ENCODE results near the gene ZNF346. TPM values are rescaled to one million over a fixed set of nuclear protein-coding genes. Genes with fewer than 3 reads are reported as not detected.
"Not testable (repeated sequence)": the region's sequence is repeated elsewhere in the genome, so short reads cannot be mapped to it uniquely, and the experiment has no call there.

ZNF346 gene
- total RNA-seq, 1 donor from 2014 or later, result 8.5 TPM

- no peaks in the 10 kb centered on the region for H3K9me3 ChIP-seq (replicated peaks)
- DNase-seq, result no peak
- peaks cover 32% of the 10 kb centered on the region for H3K4me1 ChIP-seq
- H3K27me3 ChIP-seq (ENCODE audit: low read depth), result no peaks in the 10 kb centered on the region
- no peak overlapping the region for H3K27ac ChIP-seq (replicated peaks)
- peaks cover 9% of the 10 kb centered on the region for H3K36me3 ChIP-seq
- TF ChIP-seq, protein P1, sequence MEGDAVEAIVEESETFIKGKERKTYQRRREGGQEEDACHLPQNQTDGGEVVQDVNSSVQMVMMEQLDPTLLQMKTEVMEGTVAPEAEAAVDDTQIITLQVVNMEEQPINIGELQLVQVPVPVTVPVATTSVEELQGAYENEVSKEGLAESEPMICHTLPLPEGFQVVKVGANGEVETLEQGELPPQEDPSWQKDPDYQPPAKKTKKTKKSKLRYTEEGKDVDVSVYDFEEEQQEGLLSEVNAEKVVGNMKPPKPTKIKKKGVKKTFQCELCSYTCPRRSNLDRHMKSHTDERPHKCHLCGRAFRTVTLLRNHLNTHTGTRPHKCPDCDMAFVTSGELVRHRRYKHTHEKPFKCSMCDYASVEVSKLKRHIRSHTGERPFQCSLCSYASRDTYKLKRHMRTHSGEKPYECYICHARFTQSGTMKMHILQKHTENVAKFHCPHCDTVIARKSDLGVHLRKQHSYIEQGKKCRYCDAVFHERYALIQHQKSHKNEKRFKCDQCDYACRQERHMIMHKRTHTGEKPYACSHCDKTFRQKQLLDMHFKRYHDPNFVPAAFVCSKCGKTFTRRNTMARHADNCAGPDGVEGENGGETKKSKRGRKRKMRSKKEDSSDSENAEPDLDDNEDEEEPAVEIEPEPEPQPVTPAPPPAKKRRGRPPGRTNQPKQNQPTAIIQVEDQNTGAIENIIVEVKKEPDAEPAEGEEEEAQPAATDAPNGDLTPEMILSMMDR (IDR thresholded peaks at IDR 0.05; ENCODE audit: borderline replicate concordance), result no peak
- H3K4me3 ChIP-seq, result no peak overlapping the region
- intact Hi-C loops (cut with micrococcal nuclease), result no loop called here
Measured at GRCh38 chr5:176986280-176986679, 36.2 kb upstream of the ZNF346 start.

DNA sequence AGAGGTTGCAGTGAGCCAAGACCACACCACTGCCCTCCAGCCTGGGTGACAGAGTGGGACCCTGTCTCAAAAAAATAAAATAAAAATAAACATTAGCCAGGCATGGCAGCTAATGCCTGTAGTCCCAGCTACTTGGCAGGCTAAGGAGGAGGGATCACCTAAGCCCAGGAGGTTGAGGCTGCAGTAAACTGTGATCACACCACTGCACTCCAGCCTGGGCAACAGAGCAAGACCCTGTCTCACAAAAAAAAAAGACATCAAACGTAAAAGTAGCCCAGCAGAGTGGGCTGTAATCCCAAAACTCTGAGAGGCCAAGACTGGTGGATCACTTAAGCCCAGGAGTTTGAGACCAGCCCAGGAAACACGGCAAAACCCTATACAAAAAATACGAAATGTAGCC is 34.9 kb upstream of the ZNF346 start:
- intact Hi-C loops (cut with micrococcal nuclease), result no loop called here
- H3K4me1 ChIP-seq, result peaks cover 36% of the 10 kb centered on the region
- DNase-seq, result no peak

DNA sequence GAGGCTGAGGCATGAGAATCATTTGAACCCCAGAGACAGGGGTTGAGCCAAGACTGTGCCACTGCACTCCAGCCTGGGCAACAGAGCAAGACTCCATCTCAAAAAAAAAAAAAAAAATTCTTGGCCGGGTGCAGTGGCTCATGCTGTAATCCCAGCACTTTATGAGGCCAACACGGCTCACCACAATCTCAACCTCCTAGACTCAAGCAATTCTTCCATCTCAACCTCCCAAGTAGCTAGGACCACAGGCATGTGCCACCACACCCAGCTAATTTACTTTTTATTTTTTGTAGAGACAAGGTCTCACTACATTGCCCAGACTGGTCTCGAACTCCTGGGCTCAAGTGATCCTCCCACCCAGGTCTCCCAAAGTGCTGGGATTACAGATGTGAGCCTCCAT is 29.4 kb upstream of the ZNF346 start:
- Histone ChIP-seq H3K9me3 (replicated peaks) (peaks cover 20% of the 10 kb centered on the region), H3K4me1 (peaks cover 61% of the 10 kb centered on the region), H3K27ac (replicated peaks) (peak overlapping the region; percentile 73)
- DNase-seq; H3K36me3 ChIP-seq; intact Hi-C loops (cut with micrococcal nuclease); H3K4me3 ChIP-seq; H3K27me3 ChIP-seq (ENCODE audit: low read depth): not testable (repeated sequence)

More for the DNA sequence above, 34.9 kb upstream of the ZNF346 start:
- H3K27ac ChIP-seq (replicated peaks), result no peak overlapping the region
- H3K9me3 ChIP-seq (replicated peaks), result no peaks in the 10 kb centered on the region
- H3K36me3 ChIP-seq, result peaks cover 5% of the 10 kb centered on the region
- H3K27me3 ChIP-seq (ENCODE audit: low read depth), result no peaks in the 10 kb centered on the region
- no peak overlapping the region for H3K4me3 ChIP-seq
- TF ChIP-seq, protein P1 (IDR thresholded peaks at IDR 0.05; ENCODE audit: borderline replicate concordance), result no peak

GRCh38 chr5:176994460-176995121 is 27.9 kb upstream of the ZNF346 start:
- intact Hi-C loops (cut with micrococcal nuclease), result no loop called here

DNA sequence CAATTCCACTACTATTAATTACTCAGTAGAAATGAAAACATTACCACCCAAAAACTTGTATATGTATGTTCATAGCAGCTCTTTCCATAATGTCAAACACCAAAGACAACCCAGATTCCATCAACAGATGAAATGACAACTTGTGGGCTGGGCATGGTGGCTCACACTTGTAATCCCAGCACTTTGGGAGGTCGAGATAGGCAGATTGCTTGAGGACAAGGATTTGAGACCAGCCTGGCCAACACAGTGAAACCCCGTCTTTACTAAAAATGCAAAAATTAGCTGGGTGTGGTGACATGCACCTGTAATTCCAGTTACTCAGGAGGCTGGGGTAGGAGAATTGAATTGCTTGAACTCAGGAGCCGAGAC is 27.4 kb upstream of the ZNF346 start:
- H3K27ac ChIP-seq (replicated peaks), result peak overlapping the region; percentile 73

More at GRCh38 chr5:176994460-176995121, 27.9 kb upstream of the ZNF346 start:
- Histone ChIP-seq H3K4me3 (no peak overlapping the region), H3K36me3 (no peaks in the 10 kb centered on the region), H3K27me3 (ENCODE audit: low read depth) (no peaks in the 10 kb centered on the region), H3K4me1 (peaks cover 52% of the 10 kb centered on the region), H3K27ac (replicated peaks) (peak overlapping the region; percentile 73), H3K9me3 (replicated peaks) (peaks cover 20% of the 10 kb centered on the region)
- DNase-seq, result peak; percentile 29
- TF ChIP-seq, protein P1 (IDR thresholded peaks at IDR 0.05; ENCODE audit: borderline replicate concordance), result no peak

More for the DNA sequence above, 27.4 kb upstream of the ZNF346 start:
- H3K36me3 ChIP-seq, result no peaks in the 10 kb centered on the region
- peaks cover 20% of the 10 kb centered on the region for H3K9me3 ChIP-seq (replicated peaks)
- intact Hi-C loops (cut with micrococcal nuclease), result no loop called here
- H3K4me3 ChIP-seq, result no peak overlapping the region
- no peak for DNase-seq
- TF ChIP-seq, protein P1 (IDR thresholded peaks at IDR 0.05; ENCODE audit: borderline replicate concordance), result no peak
- peaks cover 53% of the 10 kb centered on the region for H3K4me1 ChIP-seq
- H3K27me3 ChIP-seq (ENCODE audit: low read depth), result no peaks in the 10 kb centered on the region

Measured in left ventricle myocardium inferior (tissue), 1 donor.